ENCODE data around the gene CENPP. TPM values are rescaled to one million over a fixed set of nuclear protein-coding genes. Genes with fewer than 3 reads are reported as not detected.

The CENPP gene
- total RNA-seq, 1 experiment from 2014 or later: 24.2 TPM

GRCh38 chr9:92650839-92651621 is 325.3 kb downstream of the CENPP start:
- no peaks in the 10 kb centered on the region for H3K9me3 ChIP-seq (replicated peaks)
- no peaks in the 10 kb centered on the region for H3K27me3 ChIP-seq
- no peak overlapping the region for H3K4me3 ChIP-seq
- H3K4me1 ChIP-seq: no peaks in the 10 kb centered on the region
- no peak for DNase-seq
- peaks cover 44% of the 10 kb centered on the region for H3K36me3 ChIP-seq
- H3K27ac ChIP-seq: no peak overlapping the region

GRCh38 chr9:92652461-92652860 is 326.7 kb downstream of the CENPP start:
- no peaks in the 10 kb centered on the region for H3K27me3 ChIP-seq
- no peak overlapping the region for H3K27ac ChIP-seq
- no peak for DNase-seq
- no peaks in the 10 kb centered on the region for H3K9me3 ChIP-seq (replicated peaks)
- peaks cover 36% of the 10 kb centered on the region for H3K36me3 ChIP-seq
- H3K4me1 ChIP-seq: no peaks in the 10 kb centered on the region
- no peak overlapping the region for H3K4me3 ChIP-seq

- no peak overlapping the region for H3K4me3 ChIP-seq
- no peaks in the 10 kb centered on the region for H3K9me3 ChIP-seq (replicated peaks)
- H3K4me1 ChIP-seq: no peaks in the 10 kb centered on the region
- H3K27ac ChIP-seq: no peak overlapping the region
- H3K36me3 ChIP-seq: peaks cover 25% of the 10 kb centered on the region
- H3K27me3 ChIP-seq: no peaks in the 10 kb centered on the region
- no peak for DNase-seq
These were observed 328.9 kb downstream of the CENPP start for GRCh38 chr9:92654481-92655301.

- H3K27ac ChIP-seq: no peak overlapping the region
- peaks cover 24% of the 10 kb centered on the region for H3K36me3 ChIP-seq
- no peak overlapping the region for H3K4me3 ChIP-seq
- H3K27me3 ChIP-seq: no peaks in the 10 kb centered on the region
- H3K4me1 ChIP-seq: no peaks in the 10 kb centered on the region; the same call in 1 of the 2 replicates
- DNase-seq: no peak
- H3K9me3 ChIP-seq (replicated peaks): no peaks in the 10 kb centered on the region
These were observed 329.6 kb downstream of the CENPP start for GRCh38 chr9:92655366-92655765.

- H3K4me3 ChIP-seq: no peak overlapping the region
- no peaks in the 10 kb centered on the region for H3K9me3 ChIP-seq (replicated peaks)
- peaks cover 24% of the 10 kb centered on the region for H3K36me3 ChIP-seq
- no peak for DNase-seq
- H3K27me3 ChIP-seq: no peaks in the 10 kb centered on the region
- H3K4me1 ChIP-seq: peaks cover under 1% of the 10 kb centered on the region; the same call in 1 of the 2 replicates
- no peak overlapping the region for H3K27ac ChIP-seq
These were observed 330.3 kb downstream of the CENPP start for GRCh38 chr9:92655896-92656536.

GRCh38 chr9:92656537-92656925 is 330.8 kb downstream of the CENPP start:
- Histone ChIP-seq H3K4me1 (peaks cover 6% of the 10 kb centered on the region; the same call in 1 of the 2 replicates), H3K27me3 (no peaks in the 10 kb centered on the region), H3K4me3 (no peak overlapping the region), H3K27ac (no peak overlapping the region), H3K9me3 (replicated peaks) (no peaks in the 10 kb centered on the region), H3K36me3 (peaks cover 23% of the 10 kb centered on the region)
- DNase-seq: no peak

GRCh38 chr9:92657296-92658094 is 331.7 kb downstream of the CENPP start:
- peaks cover 18% of the 10 kb centered on the region for H3K36me3 ChIP-seq
- H3K27me3 ChIP-seq: no peaks in the 10 kb centered on the region
- peaks cover 12% of the 10 kb centered on the region for H3K4me1 ChIP-seq
- H3K9me3 ChIP-seq (replicated peaks): no peaks in the 10 kb centered on the region
- H3K4me3 ChIP-seq: no peak overlapping the region
- H3K27ac ChIP-seq: no peak overlapping the region
- no peak for DNase-seq

- Histone ChIP-seq H3K27ac (no peak overlapping the region), H3K27me3 (no peaks in the 10 kb centered on the region), H3K36me3 (peaks cover 18% of the 10 kb centered on the region), H3K4me3 (no peak overlapping the region), H3K4me1 (peaks cover 12% of the 10 kb centered on the region), H3K9me3 (replicated peaks) (no peaks in the 10 kb centered on the region)
- DNase-seq: no peak
These were observed 332.4 kb downstream of the CENPP start for GRCh38 chr9:92658176-92658575.

- Histone ChIP-seq H3K4me3 (no peak overlapping the region), H3K4me1 (peaks cover 12% of the 10 kb centered on the region), H3K27me3 (no peaks in the 10 kb centered on the region), H3K9me3 (replicated peaks) (no peaks in the 10 kb centered on the region), H3K36me3 (peaks cover 18% of the 10 kb centered on the region), H3K27ac (no peak overlapping the region)
- DNase-seq: no peak
These were observed 332.9 kb downstream of the CENPP start for GRCh38 chr9:92658611-92659010.

GRCh38 chr9:92659601-92660000 is 333.8 kb downstream of the CENPP start:
- Histone ChIP-seq H3K36me3 (peaks cover 16% of the 10 kb centered on the region), H3K27me3 (no peaks in the 10 kb centered on the region), H3K4me1 (peaks cover 12% of the 10 kb centered on the region), H3K4me3 (no peak overlapping the region), H3K9me3 (replicated peaks) (no peaks in the 10 kb centered on the region), H3K27ac (no peak overlapping the region)
- no peak for DNase-seq

- DNase-seq: no peak
These were observed 334.5 kb downstream of the CENPP start for GRCh38 chr9:92660266-92660665.

GRCh38 chr9:92661127-92661526 is 335.4 kb downstream of the CENPP start:
- Histone ChIP-seq H3K9me3 (replicated peaks) (no peaks in the 10 kb centered on the region), H3K36me3 (peaks cover 10% of the 10 kb centered on the region), H3K4me1 (peaks cover 12% of the 10 kb centered on the region), H3K27me3 (no peaks in the 10 kb centered on the region), H3K27ac (peak overlapping the region; percentile 10; the same call in 1 of the 2 replicates), H3K4me3 (no peak overlapping the region)
- no peak for DNase-seq

More at GRCh38 chr9:92660266-92660665, 334.5 kb downstream of the CENPP start:
- peaks cover 12% of the 10 kb centered on the region for H3K4me1 ChIP-seq
- H3K4me3 ChIP-seq: no peak overlapping the region
- H3K9me3 ChIP-seq (replicated peaks): no peaks in the 10 kb centered on the region
- no peaks in the 10 kb centered on the region for H3K27me3 ChIP-seq
- no peak overlapping the region for H3K27ac ChIP-seq
- peaks cover 12% of the 10 kb centered on the region for H3K36me3 ChIP-seq

- H3K27ac ChIP-seq: peak overlapping the region; percentile 10; the same call in 1 of the 2 replicates
- peak; percentile 55 to 69 for DNase-seq
- H3K4me1 ChIP-seq: peaks cover 12% of the 10 kb centered on the region
- no peaks in the 10 kb centered on the region for H3K9me3 ChIP-seq (replicated peaks)
- H3K4me3 ChIP-seq: no peak overlapping the region
- H3K27me3 ChIP-seq: no peaks in the 10 kb centered on the region
- H3K36me3 ChIP-seq: peaks cover 6% of the 10 kb centered on the region
These were observed 336.0 kb downstream of the CENPP start for GRCh38 chr9:92661743-92662142.

GRCh38 chr9:92663126-92663525 is 337.4 kb downstream of the CENPP start:
- peaks cover 12% of the 10 kb centered on the region for H3K4me1 ChIP-seq
- DNase-seq: no peak
- no peaks in the 10 kb centered on the region for H3K9me3 ChIP-seq (replicated peaks)
- H3K27me3 ChIP-seq: no peaks in the 10 kb centered on the region
- H3K36me3 ChIP-seq: peaks cover 4% of the 10 kb centered on the region
- H3K27ac ChIP-seq: no peak overlapping the region
- no peak overlapping the region for H3K4me3 ChIP-seq

All from SJCRH30 (cell line).